Smooth muscle cell (in vitro differentiated cells): ENCODE data around the gene PCBD2. TPM values are rescaled to one million over a fixed set of nuclear protein-coding genes. Genes with fewer than 3 reads are reported as not detected.

Source experiments
- DNase-seq: peaks from one replicate; lab custom pipeline; 2025; ENCODE audit not compliant: unreplicated experiment; lab: John Stamatoyannopoulos, UW
- H2AFZ ChIP-seq: fragments of 200-600 bp; sonication (generic); 2 replicates; pipeline ENCODE4 v1.6.0; 2016; ENCODE audit warnings: antibody characterized with exemption, low read depth, mild to moderate bottlenecking
- H3F3A ChIP-seq: fragments of 200-600 bp; sonication (generic); 2 replicates; pipeline ENCODE4 v1.6.0; 2017; ENCODE audit warnings: antibody characterized with exemption, low read depth
- H3K27ac ChIP-seq: fragments of 200-600 bp; sonication (generic); 2 replicates; pipeline ENCODE4 v1.5.1; 2016; ENCODE audit warnings: low read depth, mild to moderate bottlenecking
- H3K27me3 ChIP-seq: fragments of 200-600 bp; sonication (generic); 2 replicates; pipeline ENCODE4 v1.6.1; 2016; ENCODE audit warnings: low read depth, mild to moderate bottlenecking
- H3K36me3 ChIP-seq: fragments of 200-600 bp; sonication (generic); 2 replicates; pipeline ENCODE4 v1.5.1; 2016; ENCODE audit warnings: low read depth
- H3K4me1 ChIP-seq: fragments of 200-600 bp; sonication (generic); 2 replicates; pipeline ENCODE4 v1.5.1; 2016; ENCODE audit warnings: low read depth
- H3K4me2 ChIP-seq: fragments of 200-600 bp; sonication (generic); 2 replicates; pipeline ENCODE4 v1.6.0; 2016; ENCODE audit warnings: mild to moderate bottlenecking
- H3K4me3 ChIP-seq: fragments of 200-600 bp; sonication (generic); 2 replicates; pipeline ENCODE4 v1.5.1; 2016; ENCODE audit warnings: mild to moderate bottlenecking
- H3K79me2 ChIP-seq: fragments of 200-600 bp; sonication (generic); 2 replicates; pipeline ENCODE4 v1.6.0; 2016; ENCODE audit warnings: low read depth, mild to moderate bottlenecking
- H3K9ac ChIP-seq: fragments of 200-600 bp; sonication (generic); 2 replicates; pipeline ENCODE4 v1.6.0; 2016; ENCODE audit warnings: low read depth
- H3K9me3 ChIP-seq: fragments of 200-600 bp; sonication (generic); replicated peaks from 2 replicates; pipeline ENCODE4 v1.5.1; 2016; ENCODE audit warnings: low read depth
- H4K20me1 ChIP-seq: fragments of 200-600 bp; sonication (generic); 2 replicates; pipeline ENCODE4 v1.6.0; 2016; ENCODE audit warnings: low read depth
- WGBS: methylation state at CpG from one replicate; pipeline ENCODE4 v1.1.7; 2016; ENCODE audit warnings: low lambda C conversion rate; 5-methylcytosine and 5-hydroxymethylcytosine counted together
- polyA plus RNA-seq: library from polyadenylated mRNA; unstranded; fragments of >200 nt; fragmentation: Nextera tagmentation; extraction: Ambion mirVana; gene quantifications from 2 replicates; pipeline ENCODE4 v1.2.1, GENCODE V29; 2016
- total RNA-seq: library from RNA; depleted of rRNA; stranded (reverse); fragments of >200 nt; gene quantifications from 2 replicates; pipeline ENCODE4 v1.2.3, GENCODE V29; 2014
- TF ChIP-seq, protein P1 (sequence below): fragments of 200-600 bp; sonication (generic); IDR thresholded peaks from 2 replicates; pipeline ENCODE4 v1.5.1; 2017; ENCODE audit warnings: borderline replicate concordance, mild to moderate bottlenecking, antibody characterized with exemption; ENCODE audit not compliant: insufficient read depth, poor library complexity, severe bottlenecking

PCBD2 gene
- total and polyA plus RNA-seq, 2 experiments from 2014 or later: 2.4 to 3.3 TPM

DNA sequence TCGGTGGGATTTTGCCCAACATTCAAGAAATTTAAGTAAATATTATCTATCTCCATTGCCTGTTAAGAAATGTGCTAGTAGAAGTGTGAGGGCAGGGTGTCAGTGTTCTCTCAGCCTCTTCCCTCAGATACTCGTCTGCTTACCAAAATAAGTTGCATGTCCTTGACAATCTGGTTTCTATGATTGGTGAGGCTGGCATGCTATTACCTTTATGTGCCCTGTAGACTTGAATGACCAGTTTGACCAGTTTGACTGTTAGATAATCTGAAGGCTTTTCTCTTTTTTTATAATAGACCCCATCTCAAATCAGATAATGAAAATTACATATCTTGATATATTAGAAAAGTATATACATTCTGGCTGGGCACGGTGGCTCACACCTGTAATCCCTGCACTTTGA, 63.1 kb downstream of the PCBD2 start:
- Histone ChIP-seq H3K27ac (no peak overlapping the region), H3F3A (no peaks in the 10 kb centered on the region), H2AFZ (no peak overlapping the region), H3K4me2 (no peak overlapping the region), H3K79me2 (no peaks in the 10 kb centered on the region), H3K4me1 (no peaks in the 10 kb centered on the region), H4K20me1 (no peaks in the 10 kb centered on the region), H3K9ac (no peak overlapping the region), H3K4me3 (no peak overlapping the region), H3K27me3 (no peaks in the 10 kb centered on the region), H3K9me3 (no peaks in the 10 kb centered on the region), H3K36me3 (no peaks in the 10 kb centered on the region)
- WGBS: 79% methylated on average over 3 of the region's 3 CpGs
- DNase-seq: no peak
- TF ChIP-seq, protein P1, sequence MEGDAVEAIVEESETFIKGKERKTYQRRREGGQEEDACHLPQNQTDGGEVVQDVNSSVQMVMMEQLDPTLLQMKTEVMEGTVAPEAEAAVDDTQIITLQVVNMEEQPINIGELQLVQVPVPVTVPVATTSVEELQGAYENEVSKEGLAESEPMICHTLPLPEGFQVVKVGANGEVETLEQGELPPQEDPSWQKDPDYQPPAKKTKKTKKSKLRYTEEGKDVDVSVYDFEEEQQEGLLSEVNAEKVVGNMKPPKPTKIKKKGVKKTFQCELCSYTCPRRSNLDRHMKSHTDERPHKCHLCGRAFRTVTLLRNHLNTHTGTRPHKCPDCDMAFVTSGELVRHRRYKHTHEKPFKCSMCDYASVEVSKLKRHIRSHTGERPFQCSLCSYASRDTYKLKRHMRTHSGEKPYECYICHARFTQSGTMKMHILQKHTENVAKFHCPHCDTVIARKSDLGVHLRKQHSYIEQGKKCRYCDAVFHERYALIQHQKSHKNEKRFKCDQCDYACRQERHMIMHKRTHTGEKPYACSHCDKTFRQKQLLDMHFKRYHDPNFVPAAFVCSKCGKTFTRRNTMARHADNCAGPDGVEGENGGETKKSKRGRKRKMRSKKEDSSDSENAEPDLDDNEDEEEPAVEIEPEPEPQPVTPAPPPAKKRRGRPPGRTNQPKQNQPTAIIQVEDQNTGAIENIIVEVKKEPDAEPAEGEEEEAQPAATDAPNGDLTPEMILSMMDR: no peak

DNA sequence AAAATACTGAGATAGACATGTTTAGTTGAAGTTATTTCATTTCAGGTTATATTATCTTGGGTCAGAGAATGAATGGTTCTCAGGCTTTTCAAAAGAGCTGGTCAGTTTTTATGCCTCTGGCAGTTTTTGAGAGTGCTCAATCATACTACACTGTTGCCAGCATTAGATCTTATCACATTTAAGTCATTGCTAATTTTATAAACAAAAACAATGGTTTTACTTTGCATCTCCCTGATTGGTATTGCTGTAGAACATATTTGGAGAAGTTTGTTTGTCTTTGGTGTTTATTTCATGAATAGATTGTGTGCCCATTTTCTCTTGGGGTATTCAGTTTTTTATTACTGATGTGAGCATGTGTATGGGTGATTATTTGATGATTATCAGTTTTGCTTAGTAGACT, 64.2 kb downstream of the PCBD2 start:
- H3K4me3 ChIP-seq: no peak overlapping the region
- no peaks in the 10 kb centered on the region for H3K27me3 ChIP-seq
- H3K9me3 ChIP-seq: no peaks in the 10 kb centered on the region
- no peaks in the 10 kb centered on the region for H3F3A ChIP-seq
- H3K4me2 ChIP-seq: no peak overlapping the region
- H3K4me1 ChIP-seq: no peaks in the 10 kb centered on the region
- TF ChIP-seq, protein P1: no peak
- no peak overlapping the region for H3K27ac ChIP-seq
- no peaks in the 10 kb centered on the region for H3K79me2 ChIP-seq
- no peak overlapping the region for H2AFZ ChIP-seq
- H4K20me1 ChIP-seq: no peaks in the 10 kb centered on the region
- no peak for DNase-seq
- no peak overlapping the region for H3K9ac ChIP-seq
- no peaks in the 10 kb centered on the region for H3K36me3 ChIP-seq

DNA sequence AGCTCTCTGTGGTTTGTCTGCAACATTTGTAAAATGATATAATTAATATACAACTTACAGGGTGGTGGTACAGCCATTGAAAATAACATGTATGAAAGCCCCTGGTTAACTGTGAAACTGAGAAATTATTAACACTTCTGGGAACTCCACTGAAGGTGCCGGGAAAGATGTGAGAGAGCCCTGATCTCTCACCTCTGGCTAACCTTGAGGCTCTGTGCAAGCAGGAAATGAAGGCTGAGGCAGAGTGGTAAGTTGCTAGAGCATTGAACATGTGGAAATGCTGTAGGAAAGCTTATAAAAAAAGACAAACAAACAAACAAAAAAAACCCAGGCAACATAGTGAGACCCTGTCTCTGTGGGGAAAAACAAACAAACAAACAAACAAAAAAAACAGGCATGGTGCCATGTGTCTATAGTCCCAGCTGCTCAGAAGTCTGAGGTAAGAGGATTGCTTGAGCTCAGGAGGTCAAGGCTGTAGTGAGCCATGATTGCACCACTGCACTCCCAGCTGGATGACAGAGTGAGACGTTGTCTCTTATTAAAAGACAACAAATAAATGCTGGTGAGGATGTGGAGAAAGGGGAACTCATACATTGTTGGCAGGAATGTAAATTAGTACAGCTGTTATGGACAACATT, 70.3 kb downstream of the PCBD2 start:
- DNase-seq: no peak
- Histone ChIP-seq H4K20me1 (no peaks in the 10 kb centered on the region), H3K4me3 (no peak overlapping the region), H2AFZ (no peak overlapping the region), H3K9me3 (no peaks in the 10 kb centered on the region), H3K9ac (no peak overlapping the region), H3K36me3 (no peaks in the 10 kb centered on the region), H3F3A (no peaks in the 10 kb centered on the region), H3K79me2 (no peaks in the 10 kb centered on the region), H3K27me3 (no peaks in the 10 kb centered on the region), H3K27ac (no peak overlapping the region), H3K4me2 (no peak overlapping the region), H3K4me1 (no peaks in the 10 kb centered on the region)
- TF ChIP-seq, protein P1: no peak
- WGBS: 89% methylated on average over 2 of the region's 2 CpGs

DNA sequence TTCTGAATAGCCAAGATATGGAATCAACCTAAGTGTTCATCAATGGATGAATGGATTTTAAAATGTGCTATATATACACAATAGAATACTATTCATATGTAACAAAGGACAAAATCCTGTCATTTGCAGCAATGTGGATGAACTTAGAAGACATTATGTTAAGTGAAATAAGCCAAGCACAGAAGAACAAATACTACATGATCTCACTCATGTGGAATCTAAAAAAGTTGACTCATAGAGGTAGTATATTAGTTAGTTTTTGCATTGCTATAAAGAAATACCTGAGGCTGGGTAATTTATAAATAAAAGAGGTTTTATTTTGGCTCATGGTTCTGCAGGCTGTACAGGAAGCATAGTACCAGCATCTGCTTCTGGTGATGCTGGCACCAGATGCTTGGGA, 70.9 kb downstream of the PCBD2 start:
- no peaks in the 10 kb centered on the region for H4K20me1 ChIP-seq
- TF ChIP-seq, protein P1: no peak
- H3F3A ChIP-seq: no peaks in the 10 kb centered on the region
- H3K9me3 ChIP-seq: no peaks in the 10 kb centered on the region
- H3K79me2 ChIP-seq: no peaks in the 10 kb centered on the region
- H3K4me2 ChIP-seq: no peak overlapping the region
- H3K4me3 ChIP-seq: no peak overlapping the region
- H2AFZ ChIP-seq: no peak overlapping the region
- no peaks in the 10 kb centered on the region for H3K4me1 ChIP-seq
- H3K36me3 ChIP-seq: no peaks in the 10 kb centered on the region
- no peak for DNase-seq
- no peaks in the 10 kb centered on the region for H3K27me3 ChIP-seq
- no peak overlapping the region for H3K9ac ChIP-seq
- no peak overlapping the region for H3K27ac ChIP-seq
